ENCODE data around the gene FRMD4A.
"Not testable (repeated sequence)": the region's sequence is repeated elsewhere in the genome, so short reads cannot be mapped to it uniquely, and the experiment has no call there.

- TF ChIP-seq CTCF (conservative IDR thresholded peaks at IDR 0.05; ENCODE audit: low read depth, low read length); EZH2 (IDR thresholded peaks at IDR 0.05; ENCODE audit: low read length, unreplicated experiment); EZH2phosphoT487 (IDR thresholded peaks at IDR 0.05; ENCODE audit: borderline replicate concordance, low read length): not testable (repeated sequence)
Measured at GRCh38 chr10:13778693-13778960, 552.1 kb downstream of the FRMD4A start.
